Fibroblast of skin of left biceps (primary cell): ENCODE measurements around the gene CACNA1B.
"Not testable (repeated sequence)": the region's sequence is repeated elsewhere in the genome, so short reads cannot be mapped to it uniquely, and the experiment has no call there.

Source experiments
- DNase-seq, 2 experiments: peaks; one replicate each; pipeline ENCODE4 v3.0.0-alpha.2; 2013; ENCODE audit warnings: low read depth in 2 of 2

CACNA1B gene

DNA sequence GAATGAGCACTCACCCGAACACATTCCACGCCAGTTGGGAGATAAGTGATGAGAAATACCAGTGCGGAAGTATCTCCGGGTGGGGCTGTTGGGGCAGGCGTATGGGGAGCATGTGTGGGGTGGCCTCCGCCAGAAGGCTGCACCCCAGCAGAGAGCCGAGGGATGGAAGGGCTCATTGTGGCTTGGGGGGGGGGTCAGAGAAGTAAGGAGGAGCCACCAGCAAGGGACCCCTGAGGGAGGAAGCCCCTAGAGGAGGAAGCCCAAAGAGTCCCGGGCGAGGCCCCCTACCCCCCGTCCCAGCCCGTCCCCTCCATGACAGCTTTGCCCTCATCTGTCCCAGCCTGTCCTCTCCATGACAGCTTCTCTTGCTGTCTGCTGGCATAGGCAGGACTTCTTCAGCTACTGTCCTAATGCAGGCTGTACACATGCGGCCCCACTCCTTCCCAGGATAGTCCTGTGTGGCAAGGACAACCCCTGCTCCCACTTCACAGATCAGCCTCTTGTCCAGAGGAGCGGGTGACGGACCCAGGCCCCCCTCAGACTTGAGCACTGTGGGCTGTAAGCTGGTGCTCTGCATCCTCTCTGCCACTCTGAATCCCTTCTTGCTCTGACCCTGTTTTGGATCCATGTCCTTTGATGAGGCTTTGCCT is 239.6 kb downstream of the CACNA1B start:
- DNase-seq, result no peak

DNA sequence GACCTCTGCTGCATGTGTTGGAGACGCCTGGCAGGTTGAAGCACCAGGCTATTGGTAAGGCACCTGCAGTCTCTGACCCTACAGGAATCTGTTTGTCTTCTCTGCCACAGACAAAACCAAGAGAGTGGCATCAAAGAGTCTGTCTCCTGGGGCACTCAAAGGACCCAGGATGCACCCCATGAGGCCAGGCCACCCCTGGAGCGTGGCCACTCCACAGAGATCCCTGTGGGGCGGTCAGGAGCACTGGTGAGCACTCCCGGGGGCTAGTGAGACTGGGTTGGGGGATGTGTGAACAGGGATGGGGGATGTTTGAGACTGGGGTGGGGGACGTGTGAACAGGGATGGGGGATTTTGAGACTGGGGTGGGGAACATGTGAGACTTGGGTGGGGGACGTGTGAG is 240.3 kb downstream of the CACNA1B start:
- no peak for DNase-seq

DNA sequence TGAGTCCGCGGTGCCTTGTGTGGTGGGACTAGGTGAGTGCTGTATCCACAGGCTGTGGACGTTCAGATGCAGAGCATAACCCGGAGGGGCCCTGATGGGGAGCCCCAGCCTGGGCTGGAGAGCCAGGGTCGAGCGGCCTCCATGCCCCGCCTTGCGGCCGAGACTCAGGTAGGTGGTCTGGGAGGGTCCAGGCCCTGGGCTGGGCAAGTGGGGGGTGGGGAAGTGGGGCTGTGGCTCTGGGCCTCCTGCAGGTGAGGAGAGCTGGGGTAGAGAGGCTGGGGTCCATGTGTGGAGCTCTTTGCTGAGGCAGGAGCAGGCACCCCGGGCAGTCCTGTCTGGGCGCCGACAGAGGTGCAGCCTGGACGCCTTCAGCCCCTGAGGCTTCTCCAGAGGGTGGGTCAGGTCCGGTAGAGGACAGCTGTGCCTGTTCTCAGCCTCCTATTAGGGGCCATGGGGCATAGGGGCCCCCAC is 241.1 kb downstream of the CACNA1B start:
- no peak for DNase-seq

DNA sequence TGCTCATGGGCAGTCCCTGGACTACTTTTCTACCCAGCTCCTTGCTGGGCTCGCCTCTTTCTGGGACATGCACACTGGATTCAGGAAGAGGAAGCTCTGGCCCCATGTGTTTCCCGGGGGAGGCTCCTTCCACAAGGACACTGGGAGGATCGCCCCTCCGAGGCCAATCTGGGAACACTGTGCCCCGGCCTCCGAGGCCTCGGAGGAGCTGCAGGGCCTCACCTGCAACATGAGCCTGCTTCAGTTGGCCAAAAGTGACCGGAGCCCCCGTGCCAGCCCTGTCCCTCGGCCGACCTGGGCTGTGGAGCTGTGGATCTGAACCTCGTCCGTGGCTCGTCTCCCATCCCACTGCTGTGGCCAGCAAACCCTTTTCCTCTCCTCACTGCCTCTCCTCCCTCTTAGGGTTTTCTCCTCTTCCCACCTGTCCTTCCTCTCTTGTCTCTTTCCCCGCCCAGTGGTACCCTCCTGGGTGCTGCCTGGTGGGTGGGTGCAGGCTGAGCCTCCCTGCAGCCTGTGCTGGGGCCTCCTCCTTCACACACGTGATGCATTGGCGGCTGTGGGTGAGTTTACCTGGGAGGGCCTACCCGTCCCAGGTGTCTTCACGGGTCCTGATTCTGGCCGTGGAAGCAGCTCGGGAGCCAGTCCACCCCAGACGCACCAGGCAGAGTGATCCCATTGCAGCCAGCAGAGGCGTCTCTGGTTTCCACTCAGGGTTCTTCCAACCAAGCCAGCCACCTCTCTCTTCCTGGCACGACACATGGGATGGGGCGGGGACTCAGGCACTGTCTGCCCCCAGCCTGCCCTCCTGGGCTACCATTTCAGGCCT is 241.8 kb downstream of the CACNA1B start:
- DNase-seq, result no peak

DNA sequence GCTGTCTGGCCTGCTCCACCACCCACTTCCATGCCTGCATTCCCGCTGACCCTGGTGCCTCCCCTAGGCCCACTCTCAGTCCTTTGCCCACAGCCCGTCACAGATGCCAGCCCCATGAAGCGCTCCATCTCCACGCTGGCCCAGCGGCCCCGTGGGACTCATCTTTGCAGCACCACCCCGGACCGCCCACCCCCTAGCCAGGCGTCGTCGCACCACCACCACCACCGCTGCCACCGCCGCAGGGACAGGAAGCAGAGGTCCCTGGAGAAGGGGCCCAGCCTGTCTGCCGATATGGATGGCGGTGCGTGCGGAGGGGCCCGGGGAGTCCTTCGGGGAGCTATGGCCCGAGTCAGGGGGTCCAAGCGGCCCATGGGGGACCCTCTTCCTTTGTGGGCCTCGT is 242.5 kb downstream of the CACNA1B start:
- no peak for DNase-seq

DNA sequence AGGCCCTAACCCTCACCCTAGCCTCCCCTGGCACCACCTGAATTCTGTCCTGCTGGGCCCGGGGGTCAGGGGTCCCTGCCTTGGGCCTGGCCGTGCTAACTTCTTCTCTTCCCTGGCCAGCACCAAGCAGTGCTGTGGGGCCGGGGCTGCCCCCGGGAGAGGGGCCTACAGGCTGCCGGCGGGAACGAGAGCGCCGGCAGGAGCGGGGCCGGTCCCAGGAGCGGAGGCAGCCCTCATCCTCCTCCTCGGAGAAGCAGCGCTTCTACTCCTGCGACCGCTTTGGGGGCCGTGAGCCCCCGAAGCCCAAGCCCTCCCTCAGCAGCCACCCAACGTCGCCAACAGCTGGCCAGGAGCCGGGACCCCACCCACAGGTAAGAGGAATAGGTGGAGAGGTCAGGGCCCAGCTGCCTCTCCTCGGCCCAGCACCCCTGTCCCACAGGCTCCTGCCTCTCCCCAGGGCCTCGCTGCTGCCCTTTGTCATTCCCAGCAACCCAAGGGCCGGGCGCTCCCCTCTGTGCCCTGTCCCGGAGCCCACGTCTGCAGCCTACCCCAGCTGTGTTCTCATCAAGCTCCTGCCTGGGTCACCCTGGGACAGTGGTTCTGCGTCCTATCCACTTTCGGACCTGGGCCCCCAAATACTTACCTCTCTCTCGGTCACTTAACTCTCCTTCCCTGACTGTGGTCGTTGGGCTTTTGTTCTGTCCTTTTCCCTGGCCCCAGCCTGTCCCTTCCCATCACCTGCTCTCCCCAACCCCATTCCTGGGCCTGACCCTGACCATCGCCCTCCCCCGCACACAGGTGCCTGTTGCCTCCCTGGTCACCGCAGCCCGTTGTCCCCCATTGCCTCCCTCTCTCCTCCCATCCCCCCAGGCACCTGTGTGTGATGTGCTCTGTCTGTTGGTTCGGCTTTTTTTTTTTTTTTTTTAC is 243.2 kb downstream of the CACNA1B start:
- DNase-seq, result no peak

DNA sequence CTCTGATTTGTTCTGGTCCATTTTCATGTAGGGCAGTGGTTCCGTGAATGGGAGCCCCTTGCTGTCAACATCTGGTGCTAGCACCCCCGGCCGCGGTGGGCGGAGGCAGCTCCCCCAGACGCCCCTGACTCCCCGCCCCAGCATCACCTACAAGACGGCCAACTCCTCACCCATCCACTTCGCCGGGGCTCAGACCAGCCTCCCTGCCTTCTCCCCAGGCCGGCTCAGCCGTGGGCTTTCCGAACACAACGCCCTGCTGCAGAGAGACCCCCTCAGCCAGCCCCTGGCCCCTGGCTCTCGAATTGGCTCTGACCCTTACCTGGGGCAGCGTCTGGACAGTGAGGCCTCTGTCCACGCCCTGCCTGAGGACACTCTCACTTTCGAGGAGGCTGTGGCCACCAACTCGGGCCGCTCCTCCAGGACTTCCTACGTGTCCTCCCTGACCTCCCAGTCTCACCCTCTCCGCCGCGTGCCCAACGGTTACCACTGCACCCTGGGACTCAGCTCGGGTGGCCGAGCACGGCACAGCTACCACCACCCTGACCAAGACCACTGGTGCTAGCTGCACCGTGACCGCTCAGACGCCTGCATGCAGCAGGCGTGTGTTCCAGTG is 244.0 kb downstream of the CACNA1B start:
- DNase-seq, result no peak

DNA sequence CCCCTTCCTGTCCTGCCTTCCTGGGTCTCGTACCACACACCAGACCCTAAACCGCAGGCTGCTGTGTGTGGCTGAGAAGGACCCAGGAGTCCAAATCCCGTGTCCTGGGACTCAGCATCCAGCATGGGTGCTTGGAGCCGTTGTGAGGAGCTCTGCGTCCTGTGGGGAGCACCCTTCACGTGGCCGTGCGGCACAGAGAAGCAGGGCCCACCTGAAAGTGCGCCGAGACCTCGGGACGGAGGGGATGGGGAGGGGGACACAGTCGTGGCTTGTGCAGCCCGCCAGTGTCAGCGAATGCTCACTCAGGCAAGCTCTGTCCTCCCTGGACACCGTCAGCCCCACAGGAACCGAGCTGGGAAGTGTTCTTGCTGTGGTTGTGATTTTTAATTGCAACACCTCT is 244.6 kb downstream of the CACNA1B start:
- DNase-seq, result no peak

DNA sequence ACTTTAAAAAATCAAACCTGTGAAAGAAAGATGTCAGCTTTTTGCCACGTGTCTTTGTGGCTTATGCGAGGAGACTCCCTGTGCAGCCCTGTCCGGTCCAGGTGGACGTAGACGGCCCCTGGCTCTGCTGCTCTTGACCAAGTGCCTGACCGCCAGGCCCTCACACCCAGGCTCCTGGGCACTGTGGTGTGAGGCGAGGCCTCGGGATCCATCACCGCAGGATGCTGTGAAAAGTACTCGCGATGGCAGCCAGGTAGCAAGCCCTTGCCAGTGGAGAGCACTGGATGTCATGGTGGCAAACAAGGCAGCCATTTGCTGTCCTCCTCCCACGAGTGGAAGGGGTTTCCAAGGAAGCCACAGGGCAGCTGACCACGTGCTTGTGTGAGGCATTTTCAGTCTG is 245.1 kb downstream of the CACNA1B start:
- no peak for DNase-seq

DNA sequence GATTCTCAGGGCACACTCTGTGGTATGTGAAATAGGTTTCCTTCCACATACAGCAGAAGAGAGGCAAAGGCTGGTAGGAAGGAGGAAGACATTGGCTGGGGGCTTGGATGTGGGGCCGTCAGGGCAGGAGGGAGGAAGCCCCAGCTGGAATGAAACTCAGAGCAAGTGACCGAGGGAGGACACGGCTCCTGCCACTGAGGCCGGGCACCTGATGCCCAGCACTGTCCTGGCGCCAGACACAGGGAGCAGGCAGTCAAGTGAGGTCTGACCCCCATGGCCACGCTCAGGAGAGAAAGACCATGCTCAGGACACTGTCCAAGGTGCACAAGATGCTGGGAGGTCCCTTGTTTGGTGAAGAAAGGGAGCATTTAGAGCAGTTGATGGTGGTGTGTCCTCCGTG is 245.5 kb downstream of the CACNA1B start:
- no peak for DNase-seq

DNA sequence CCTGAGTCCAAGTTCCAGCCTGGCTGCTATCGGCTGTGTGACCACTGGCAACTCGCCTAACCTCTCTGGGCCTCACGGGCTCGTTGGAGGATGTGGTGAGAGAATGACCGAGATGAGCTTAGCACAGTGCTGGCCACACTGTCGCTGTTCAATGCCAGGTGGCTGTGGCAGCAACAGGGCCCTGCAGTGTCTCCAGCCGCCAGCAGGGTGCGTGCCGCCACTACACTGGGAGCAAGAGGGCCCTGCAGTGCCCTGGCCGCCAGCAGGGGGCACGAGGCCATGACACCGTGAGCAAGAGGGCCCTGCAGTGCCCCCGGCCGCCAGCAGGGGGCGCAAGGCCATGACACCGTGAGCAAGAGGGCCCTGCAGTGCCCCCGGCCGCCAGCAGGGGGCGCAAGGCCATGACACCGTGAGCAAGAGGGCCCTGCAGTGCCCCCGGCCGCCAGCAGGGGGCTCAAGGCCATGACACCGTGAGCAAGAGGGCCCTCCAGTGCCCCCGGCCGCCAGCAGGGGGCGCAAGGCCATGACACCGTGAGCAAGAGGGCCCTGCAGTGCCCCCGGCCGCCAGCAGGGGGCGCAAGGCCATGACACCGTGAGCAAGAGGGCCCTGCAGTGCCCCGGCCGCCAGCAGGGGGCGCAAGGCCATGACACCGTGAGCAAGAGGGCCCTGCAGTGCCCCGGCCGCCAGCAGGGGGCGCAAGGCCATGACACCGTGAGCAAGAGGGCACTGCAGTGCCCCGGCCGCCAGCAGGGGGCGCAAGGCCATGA is 248.7 kb downstream of the CACNA1B start:
- DNase-seq, result not testable (repeated sequence)

DNA sequence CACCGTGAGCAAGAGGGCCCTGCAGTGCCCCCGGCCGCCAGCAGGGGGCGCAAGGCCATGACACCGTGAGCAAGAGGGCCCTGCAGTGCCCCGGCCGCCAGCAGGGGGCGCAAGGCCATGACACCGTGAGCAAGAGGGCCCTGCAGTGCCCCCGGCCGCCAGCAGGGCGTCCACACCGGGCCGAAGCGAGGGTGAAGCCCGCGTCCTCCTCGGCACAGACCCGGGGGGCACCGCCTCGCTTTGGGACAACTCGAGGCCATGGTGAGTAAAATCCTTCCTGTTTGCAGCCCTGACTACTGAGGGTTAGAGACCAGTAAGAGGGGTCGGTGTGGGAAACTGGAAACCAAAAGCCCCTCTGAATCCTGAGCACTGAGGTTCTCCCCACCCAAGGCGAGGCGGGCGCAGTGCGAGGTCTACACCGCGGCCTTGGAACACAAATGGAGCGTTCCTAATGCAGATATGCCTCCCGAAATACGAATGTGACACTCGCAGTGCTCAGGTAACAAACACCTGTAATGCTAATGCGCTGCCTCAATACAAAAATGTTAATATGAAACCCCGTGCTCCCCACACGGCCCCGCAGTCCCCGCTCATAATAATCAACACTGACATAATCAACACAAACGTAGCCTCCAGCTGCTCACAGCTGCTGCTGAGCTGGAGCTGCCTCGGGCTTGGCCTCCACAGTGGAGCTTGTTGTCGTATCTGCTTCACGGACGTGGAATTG is 249.4 kb downstream of the CACNA1B start:
- DNase-seq, result not testable (repeated sequence)

DNA sequence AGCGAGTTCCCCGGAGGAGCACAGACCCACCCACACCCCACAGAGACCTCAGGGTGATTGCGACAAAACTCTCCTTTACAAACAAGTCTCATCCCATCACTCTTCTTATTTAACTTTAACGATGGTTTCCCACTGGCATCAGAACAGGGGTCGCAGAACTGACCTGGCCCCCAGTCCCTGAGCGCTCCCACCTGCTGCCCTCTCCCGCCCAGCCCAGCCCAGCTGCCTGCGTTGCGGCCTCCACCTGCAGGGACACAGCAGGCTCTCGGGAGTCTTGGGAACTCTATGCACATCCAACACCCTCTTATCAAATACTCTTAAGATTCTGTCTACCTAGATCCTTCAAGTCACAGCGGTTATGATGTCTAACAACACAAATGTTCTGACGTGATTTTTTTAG is 250.4 kb downstream of the CACNA1B start:
- DNase-seq, result not testable (repeated sequence)

DNA sequence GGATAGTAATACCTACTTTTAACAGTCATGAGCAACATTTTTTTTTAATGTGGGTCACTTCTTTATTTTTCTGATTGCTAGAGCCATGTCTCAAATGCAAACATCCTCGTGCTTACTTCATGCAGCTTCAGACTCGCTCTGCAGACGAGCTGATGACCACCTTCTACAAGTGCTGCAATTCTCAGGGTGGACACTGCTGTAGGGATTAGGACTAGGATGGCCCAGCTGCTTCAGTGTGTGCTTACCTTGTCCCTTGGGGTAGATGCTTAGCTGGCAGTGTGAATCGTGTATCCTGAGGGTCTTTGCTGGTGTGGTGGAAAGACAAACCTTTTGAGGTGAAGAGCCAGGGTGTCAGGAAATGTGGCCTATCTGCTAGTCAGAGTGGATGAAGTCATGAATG is 251.7 kb downstream of the CACNA1B start:
- not testable (repeated sequence) for DNase-seq

DNA sequence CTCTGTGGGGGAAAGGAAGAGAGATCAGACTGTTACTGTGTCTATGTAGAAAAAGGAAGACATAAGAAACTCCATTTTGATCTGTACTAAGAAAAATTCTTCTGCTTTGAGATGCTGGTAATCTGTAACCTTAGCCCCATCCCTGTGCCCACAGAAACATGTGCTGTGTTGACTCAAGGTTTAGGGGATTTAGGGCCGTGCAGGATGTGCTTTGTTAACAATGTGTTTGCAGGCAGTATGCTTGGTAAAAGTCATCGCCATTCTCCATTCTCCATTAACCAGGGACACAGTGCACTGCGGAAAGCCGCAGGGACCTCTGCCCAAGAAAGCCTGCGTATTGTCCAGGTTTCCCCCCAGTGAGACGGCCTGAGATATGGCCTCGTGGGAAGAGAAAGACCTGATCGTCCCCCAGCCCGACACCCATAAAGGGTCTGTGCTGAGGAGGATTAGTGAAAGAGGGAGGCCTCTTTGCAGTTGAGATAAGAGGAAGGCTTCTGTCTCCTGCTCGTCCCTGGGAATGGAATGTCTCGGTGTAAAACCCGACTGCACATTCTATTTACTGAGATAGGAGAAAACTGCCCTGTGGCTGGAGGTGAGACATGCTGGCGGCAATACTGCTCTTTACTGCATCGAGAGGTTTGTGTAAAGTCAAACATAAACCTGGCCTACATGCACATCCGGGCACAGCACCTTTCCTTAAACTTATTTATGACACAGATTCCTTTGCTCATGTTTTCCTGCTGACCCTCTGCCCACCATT is 255.5 kb downstream of the CACNA1B start:
- not testable (repeated sequence) for DNase-seq

DNA sequence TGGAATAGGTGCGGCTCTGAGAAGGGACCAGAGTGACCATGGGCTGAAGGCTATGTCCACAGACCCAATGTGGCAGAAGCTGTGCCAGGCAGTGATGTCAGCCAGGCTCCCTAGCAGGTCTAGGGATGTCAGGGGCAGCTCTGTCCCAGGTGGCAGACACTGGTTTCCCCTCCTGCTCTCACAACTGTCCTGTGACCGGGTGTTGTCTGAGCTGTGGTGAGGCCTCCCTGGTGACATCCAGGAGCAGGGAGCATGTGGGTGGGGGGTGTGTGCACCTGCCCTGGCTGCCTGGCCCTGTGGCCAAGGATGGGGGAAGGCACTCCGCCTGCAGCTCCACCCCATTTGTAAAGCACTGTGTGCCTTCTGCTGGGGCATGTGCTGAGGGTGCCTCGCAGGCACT is 257.0 kb downstream of the CACNA1B start:
- DNase-seq, result not testable (repeated sequence)

DNA sequence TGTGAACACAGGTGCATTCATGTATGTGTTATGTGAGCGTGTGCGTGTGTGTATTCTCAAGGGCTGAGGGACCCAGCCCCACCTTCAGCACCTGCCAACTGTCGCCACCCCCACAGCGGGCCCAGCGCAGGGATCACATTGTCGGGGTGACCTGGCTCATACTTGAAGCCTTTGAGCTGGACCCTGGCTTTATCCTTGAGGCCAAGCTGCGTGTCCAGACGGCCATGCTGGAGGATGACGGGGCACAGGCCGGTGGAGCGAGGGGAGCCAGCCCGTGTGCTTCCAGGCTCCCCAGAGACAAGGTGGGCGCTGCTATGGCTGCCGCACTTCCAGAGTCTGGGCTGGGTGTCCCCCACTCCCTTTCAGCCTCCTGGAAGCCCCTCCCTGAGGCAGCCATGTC is 261.5 kb downstream of the CACNA1B start:
- DNase-seq, result not testable (repeated sequence)

DNA sequence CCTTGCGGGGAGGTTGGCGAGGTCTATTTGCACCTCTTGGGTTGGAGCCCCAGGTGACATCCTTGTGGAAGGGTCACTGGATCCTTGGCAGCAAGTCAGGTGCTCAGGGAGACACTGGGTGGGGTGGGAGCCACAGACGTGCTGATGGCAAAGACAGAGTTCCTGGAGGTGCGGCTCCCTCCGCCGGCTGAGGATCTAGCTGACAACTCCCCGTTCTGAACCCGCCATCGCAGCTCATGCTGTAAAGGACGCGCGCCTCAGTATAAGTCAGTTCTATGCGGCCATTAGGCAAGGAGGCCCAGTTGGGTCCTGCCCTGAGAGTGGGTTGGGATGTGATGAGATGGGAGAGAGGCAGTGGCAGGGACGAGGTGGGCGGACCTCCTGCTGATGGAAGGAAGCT is 263.4 kb downstream of the CACNA1B start:
- not testable (repeated sequence) for DNase-seq

DNA sequence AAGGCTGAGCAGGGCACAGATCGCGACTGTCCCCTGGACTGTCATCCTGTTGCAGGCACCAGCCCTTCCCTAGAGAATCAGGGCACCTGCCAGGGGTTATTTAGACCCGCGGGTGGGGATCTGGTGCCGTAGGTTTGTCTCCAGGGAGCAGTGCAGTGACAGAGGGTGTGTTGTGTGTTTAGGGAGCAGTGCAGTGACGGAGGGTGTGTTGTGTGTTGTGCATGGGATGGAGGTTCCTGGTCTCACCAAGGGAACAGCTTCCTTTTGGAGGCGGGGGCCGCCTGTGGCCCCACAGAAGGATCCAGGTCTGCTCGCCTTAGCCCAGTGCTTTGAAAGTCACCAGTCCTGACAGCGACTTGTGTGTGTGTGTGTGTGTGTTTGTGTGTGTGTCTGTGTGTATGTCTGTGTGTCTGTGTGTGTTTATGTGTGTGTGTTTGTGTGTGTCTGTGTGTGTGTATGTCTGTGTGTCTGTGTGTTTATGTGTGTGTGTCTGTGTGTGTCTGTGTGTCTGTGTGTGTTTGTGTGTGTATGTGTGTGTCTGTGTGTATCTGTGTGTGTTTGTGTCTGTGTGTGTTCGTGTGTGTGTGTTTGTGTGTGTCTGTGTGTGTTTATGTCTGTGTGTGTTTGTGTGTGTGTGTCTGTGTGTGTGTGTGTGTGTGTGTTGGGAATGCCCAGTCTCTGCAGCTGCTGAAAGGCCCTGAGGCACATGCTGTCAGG is 265.1 kb downstream of the CACNA1B start:
- not testable (repeated sequence) for DNase-seq
